Fibroblast of skin of right biceps (primary cell): ENCODE measurements around the gene NUDT5.

ENCODE experiments used
- DNase-seq: peaks from one replicate; pipeline ENCODE4 v3.0.0-alpha.2; 2013

NUDT5 gene

DNA sequence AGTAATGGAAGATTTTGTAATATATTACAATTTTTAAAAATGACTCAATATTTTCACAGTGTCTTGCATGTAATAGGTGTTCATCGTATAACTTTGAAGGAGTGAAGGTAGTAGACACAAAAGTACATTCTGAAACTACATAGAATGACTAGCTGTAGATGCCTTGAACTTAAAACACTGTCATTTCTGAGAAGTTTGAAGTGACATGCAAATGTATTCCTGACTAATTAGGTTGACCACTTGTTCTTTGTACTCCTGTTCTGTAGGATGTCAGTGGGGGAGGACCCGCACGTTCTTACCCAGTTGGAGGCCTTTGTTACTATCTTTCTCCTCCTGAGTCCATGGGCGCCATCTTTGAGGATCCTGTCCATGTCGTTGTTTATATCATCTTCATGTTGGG, 35.0 kb downstream of the NUDT5 start:
- no peak for DNase-seq

DNA sequence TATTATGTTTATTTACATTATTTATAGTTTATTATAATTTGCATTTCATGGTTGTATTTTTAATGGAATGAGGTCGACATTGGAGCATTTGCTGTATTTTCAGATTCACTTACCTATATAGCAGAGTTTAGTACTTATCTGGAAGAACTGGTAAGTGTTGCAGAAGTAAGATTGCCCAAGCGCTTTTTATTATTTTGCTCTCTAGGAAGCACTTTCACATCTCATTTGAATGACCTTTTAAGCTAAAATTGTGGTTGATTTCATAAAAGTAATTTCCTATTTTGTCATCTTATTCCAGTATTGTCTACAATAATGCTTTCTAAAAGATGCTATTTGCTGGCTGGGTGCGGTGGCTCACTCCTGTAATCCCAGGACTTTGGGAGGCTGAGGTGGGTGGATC, 37.6 kb downstream of the NUDT5 start:
- DNase-seq: no peak

DNA sequence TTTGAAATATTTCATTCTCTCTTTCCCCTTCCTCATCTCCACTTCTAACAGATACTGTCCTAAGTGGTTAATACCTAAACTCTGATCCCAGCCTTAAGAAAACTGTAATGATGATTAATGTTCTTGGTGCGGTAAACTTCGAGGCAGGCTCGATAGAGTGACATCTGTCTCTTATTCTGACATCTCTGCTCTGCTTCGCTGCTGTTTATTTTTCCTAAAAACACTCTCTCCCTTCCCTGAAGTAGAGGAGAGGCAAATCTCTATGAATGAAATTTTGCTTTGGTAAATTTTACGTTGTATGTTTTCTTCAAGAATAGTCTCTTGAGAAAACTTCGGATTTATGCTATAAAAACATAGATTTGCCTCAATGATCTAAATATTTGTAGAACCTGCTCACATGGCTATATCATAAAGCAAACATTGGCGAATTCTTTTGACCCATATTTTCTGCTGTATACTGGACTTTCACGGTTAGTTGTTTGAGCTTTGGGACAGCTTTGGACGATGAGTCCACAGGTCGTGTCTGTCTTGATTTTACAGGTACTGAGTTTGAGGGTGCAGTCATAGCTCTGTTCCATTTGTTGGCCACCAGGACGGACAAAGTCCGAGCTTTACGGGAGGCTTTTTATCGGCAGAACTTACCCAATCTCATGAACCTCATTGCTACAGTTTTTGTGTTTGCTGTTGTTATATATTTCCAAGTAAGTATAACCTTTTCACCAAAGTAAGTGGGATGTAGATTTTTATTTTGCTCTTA, 39.1 kb downstream of the NUDT5 start:
- DNase-seq: no peak

DNA sequence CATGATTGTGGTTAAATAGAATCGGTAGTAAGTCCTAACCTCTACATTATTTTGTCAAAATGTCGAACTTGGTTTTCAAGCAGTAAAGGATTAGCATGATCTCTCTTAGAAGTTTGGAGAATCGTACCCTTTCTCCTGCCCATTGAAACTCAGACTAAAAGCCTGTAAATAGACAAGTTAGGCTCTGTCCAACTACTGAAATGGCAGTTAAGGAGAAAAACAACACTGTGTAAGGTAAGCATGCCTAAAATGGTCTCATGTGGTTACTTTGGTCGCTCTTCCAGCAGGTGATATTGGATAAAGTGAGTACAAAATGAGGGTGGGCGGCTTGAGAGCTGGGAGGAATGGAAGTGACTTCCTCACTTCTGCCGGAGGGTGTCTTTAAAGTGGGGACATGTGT, 41.2 kb downstream of the NUDT5 start:
- DNase-seq: no peak

DNA sequence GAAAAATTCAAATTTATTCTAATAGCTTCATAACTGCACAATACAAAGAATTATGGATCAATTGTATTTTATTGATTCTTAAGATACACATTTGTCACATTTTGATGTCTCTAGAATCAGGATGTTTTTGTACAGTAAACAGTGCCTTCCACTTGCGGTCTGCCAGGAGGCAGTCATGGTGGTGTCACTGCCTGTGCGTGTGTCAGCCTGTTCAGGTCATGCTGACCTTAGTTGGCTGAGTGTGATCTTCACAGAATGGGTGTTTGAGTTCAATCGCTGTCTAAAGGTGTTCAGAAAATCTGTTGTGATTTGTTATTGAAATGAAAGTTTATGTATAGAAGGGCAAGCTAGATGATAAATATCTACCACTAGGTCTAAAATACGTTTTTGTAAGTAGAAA, 45.5 kb downstream of the NUDT5 start:
- no peak for DNase-seq

DNA sequence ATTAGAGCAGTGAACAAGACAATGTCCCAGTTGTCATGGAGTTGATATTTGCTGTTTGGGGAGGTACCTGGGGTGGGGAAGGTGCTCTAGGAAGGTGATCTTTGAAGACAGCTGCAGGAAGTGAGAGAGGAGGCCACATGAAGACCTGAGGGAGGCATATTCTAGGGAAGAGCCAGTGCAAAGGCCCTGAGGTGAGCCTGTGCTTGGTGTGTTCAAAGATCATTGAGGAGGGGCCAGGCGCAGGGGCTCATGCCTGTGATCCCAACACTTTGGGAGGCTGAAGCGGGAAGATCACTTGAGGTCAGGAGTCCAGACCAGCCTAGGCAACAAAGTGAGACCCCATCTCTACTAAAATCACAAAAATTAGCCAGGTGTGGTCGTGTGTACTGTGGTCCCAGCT, 51.2 kb downstream of the NUDT5 start:
- DNase-seq: no peak

DNA sequence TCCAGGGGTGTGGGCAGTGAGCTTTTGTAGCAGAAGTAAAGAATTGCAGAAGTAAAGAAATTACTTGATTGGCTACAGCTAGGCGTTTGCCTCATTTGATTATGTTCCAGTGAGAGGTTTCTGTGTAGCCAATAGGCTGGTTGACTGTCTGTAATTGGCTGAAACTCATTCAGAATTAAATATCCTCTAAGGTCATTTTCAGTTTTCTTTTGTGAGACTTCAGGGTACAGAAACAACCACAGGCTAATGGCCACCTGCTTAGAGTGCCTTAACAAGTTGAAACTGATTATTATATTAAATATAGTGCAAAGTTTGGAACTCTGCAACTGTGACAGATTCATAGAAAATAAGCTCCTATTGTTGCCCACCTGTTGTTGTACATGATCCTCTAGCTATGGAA, 55.7 kb downstream of the NUDT5 start:
- DNase-seq: no peak

DNA sequence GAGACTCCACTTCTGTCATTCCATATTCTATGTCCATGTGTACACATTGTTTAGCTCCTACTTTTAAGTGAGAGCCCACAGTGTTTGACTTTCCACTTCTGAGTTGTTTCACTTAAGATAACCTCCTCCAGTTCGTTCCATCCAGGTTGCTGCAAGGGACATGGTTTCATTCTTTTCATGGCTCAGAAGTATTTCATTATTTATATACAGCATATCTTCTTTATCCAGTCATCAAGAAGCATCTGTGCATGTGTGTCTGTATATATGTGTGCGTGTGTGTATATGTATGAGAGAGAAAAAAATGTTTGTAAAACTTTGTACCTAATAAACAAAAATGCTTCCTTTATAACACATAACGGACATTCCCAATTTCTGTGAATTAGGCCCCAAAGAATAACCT, 60.1 kb downstream of the NUDT5 start:
- no peak for DNase-seq

DNA sequence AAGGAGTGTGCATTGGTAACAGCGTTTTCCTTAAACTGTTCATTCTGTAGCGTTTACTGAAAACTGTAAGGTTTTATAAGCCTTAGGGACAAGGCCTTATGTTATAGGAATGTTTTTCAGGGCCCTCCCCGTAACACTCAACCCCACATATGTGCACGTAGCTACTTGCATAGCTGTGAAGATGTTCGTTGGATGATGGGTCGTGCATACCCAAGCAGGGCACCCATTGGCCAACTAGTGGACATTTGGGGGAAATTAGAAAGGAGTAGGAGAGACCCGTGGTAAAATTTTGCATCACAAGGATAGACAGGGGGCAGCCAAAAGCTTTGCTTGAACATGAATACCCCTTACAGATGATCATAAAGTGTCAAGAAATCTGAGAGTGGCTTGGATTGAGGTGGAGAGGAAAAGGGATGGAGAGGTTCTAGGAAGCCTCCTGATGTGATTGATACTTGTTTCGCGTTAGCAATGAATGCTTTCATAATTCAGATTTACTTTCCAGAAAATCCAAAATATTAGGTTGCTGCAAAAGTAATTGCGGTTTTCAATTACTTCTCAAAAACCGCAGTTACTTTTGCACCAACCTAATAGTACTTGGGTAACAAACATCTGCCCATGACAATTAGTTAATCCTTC, 65.3 kb downstream of the NUDT5 start:
- DNase-seq: peak; percentile 77

DNA sequence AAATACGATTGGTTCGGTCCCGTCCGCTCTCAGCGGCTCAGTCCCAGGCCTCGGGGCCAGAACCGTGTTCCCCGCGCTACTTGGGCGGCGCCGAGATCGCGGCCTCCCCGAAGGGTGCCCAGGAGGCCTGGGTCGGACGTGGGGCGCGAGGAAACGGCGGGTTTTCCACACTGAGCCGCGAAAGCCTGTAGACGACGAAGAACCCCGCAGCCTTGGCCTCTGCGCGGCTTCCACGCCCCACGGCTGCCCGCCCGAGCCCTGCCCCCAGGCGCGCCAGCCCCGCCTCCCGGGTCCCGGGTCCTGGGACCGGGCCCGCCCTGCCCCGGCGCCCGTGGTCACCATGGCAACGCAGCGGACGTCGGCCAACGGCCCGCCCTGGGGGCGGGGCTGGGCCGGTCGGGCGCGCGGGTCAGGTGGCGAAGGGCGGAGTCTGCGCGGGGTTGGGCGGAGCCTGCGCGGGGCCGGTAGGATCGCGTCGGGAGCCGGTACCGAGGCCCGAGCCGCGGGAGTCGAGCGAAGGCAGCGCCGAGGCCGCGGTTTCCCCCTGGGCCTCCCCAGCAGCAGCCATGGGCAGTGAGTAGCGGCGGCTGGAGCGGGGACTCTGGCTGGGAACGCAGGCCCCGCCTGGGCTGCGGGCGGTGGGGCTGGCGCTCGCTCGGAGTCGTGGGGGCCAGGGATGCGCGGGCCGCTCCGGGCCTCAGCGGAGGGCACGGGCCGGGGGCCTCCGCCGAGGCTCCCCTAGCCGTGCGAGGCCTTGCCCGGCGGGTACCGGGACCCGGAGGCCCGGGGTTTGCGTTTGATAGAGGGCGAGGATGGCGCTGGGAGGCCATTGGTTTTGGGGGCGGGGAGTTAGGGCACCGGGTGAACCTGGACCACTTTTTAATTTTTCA, 66.2 kb downstream of the NUDT5 start, which contains the start of gene SEC61A2:
Gene SEC61A2, plus strand, starts transcription at position 456 of the 890 bp plus-strand sequence. Its CDS starts 111 bp downstream, at position 567.
- DNase-seq: peak; percentile 90

DNA sequence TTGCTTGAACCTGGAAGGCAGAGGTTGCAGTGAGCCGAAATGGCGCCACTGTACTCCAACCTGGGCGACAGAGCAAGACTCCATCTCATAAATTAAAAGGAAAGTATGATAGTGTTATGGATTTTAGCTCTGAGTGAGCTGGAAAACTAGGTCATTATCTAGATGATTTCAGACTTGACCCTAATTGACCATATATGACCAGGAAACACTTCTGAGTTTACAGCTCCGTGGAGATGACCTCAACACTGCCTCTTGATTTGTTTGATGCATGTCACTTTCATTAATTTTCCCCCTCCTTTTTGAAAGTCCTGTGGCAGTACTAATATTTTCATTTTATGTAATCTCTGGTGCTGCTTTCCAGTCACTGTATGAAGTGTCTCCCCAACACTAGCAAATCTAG, 74.0 kb downstream of the NUDT5 start:
- DNase-seq: no peak
